Suprapubic skin (tissue), 4 donors: Measurements from ENCODE around the gene TMEM128. TPM values are rescaled to one million over a fixed set of nuclear protein-coding genes. Genes with fewer than 3 reads are reported as not detected.
"Not testable (repeated sequence)": the region's sequence is repeated elsewhere in the genome, so short reads cannot be mapped to it uniquely, and the experiment has no call there.

Source experiments
- DNase-seq, 2 donors: peaks; one replicate each; pipeline ENCODE4 v3.0.0-alpha.2; 2019; ENCODE audit warnings: low spot score in 2 of 2
- H3K27ac ChIP-seq: fragments of 200-600 bp; sonication (generic); one replicate; pipeline ENCODE4 v1.5.1; 2019
- H3K27me3 ChIP-seq: fragments of 200-600 bp; sonication (generic); one replicate; pipeline ENCODE4 v1.5.1; 2019
- H3K36me3 ChIP-seq: fragments of 200-600 bp; sonication (generic); one replicate; pipeline ENCODE4 v1.5.1; 2019
- H3K4me1 ChIP-seq: fragments of 200-600 bp; sonication (generic); one replicate; pipeline ENCODE4 v1.5.1; 2019
- H3K4me3 ChIP-seq: fragments of 200-600 bp; sonication (generic); one replicate; pipeline ENCODE4 v1.5.1; 2019; ENCODE audit warnings: mild to moderate bottlenecking
- H3K9me3 ChIP-seq: fragments of 200-600 bp; sonication (generic); one replicate; pipeline ENCODE4 v1.5.1; 2019
- CTCF ChIP-seq, 2 donors: fragments of 200-600 bp in 1 of 2; fragments of 450-650 bp in 1 of 2; sonication (generic) in 1 of 2; IDR thresholded peaks; one replicate each; pipeline ENCODE4 v1.5.1; 2016 to 2019; ENCODE audit warnings: antibody characterized with exemption in 2 of 2, mild to moderate bottlenecking in 1 of 2, moderate library complexity in 1 of 2
- EP300 ChIP-seq: sonication (generic); formaldehyde crosslinking; IDR thresholded peaks from one replicate; pipeline ENCODE4 v1.6.1; 2017; ENCODE audit warnings: antibody characterized with exemption
- POLR2A ChIP-seq, 2 donors: fragments of 450-650 bp; IDR thresholded peaks; one replicate each; pipeline ENCODE4 v1.6.1; 2017; ENCODE audit warnings: antibody characterized with exemption in 2 of 2, mild to moderate bottlenecking in 2 of 2, moderate library complexity in 2 of 2
- POLR2AphosphoS5 ChIP-seq, 3 donors: sonication (generic); formaldehyde crosslinking; IDR thresholded peaks; one replicate each; pipeline ENCODE4 v1.6.1; 2017; ENCODE audit warnings: antibody characterized with exemption in 3 of 3
- WGBS: methylation state at CpG from one replicate; pipeline ENCODE4 v1.1.5; 2018; 5-methylcytosine and 5-hydroxymethylcytosine counted together
- total RNA-seq, 4 donors: library from RNA; depleted of rRNA; stranded (reverse); fragments of >200 nt; gene quantifications; one replicate each; pipeline ENCODE4 v1.1.0, GENCODE V29; 2016

TMEM128 gene
- total RNA-seq, 4 donors from 2014 or later = 12.6 to 19.5 (median 17.1) TPM

GRCh38 chr4:4226606-4227438 is 21.2 kb downstream of the TMEM128 start, which contains the start of gene OTOP1:
Gene OTOP1, minus strand, starts transcription at chr4:4226929. Its CDS starts 65 bp downstream, at chr4:4226864.
- Histone ChIP-seq H3K4me3 (no peak within 1 kb of the TSS), H3K27ac (no peak within 1 kb of the TSS), H3K9me3 (no peaks in the 10 kb centered on the region), H3K36me3 (no peaks in the 10 kb centered on the region), H3K27me3 (peaks cover 80% of the 10 kb centered on the region), H3K4me1 (peaks cover 8% of the 10 kb centered on the region)
- 13% methylated on average over 24 of the region's 82 CpGs for WGBS
- DNase-seq = no peak
- TF ChIP-seq POLR2A (IDR thresholded peaks at IDR 0.05) (no peak), EP300 (no peak), CTCF (IDR thresholded peaks at IDR 0.05) (no peak), POLR2AphosphoS5 (IDR thresholded peaks at IDR 0.05) (no peak)

DNA sequence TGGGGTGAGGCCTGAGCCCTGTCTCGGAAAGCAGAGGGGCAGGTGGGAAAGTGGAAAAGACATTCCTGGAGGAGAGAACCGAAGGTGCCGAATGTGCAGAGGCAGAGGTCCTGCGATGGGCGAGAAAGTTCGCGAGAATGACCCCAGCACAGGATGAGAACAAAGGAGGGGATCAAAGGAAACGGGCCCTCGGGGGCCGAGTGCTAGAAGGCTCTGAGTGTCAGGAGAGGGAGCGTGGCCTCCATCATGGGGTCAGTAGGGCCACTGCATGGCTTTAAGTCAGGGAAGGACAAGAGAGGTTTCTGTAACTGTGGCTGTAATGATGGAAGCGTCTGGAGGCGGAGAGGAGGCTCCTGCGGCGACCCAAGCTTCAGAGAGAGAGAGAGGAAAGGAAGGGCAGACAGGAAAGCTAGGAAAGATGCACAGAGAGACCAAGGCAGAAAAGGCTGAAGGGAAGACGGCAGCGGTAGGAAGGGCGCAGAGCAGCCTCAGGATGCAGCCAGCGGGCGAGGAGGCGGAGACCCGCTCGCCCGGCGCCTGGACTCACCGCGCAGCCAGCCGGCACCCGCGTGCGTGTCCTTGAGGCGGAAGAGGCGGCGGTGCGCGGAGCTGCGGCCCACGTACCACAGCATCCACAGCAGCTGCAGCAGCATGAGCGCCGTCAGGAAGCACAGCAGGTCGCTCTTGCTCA is 22.0 kb downstream of the TMEM128 start:
- Histone ChIP-seq H3K27me3 (peaks cover 87% of the 10 kb centered on the region), H3K36me3 (no peaks in the 10 kb centered on the region), H3K4me1 (peaks cover 8% of the 10 kb centered on the region), H3K9me3 (no peaks in the 10 kb centered on the region), H3K4me3 (no peak overlapping the region), H3K27ac (no peak overlapping the region)
- no peak for TF ChIP-seq EP300
- TF ChIP-seq POLR2AphosphoS5 (IDR thresholded peaks at IDR 0.05) = no peak
- TF ChIP-seq POLR2A (IDR thresholded peaks at IDR 0.05) = no peak
- no peak for TF ChIP-seq CTCF (IDR thresholded peaks at IDR 0.05)
- DNase-seq = no peak
- WGBS = 17% methylated on average over 21 of the region's 41 CpGs

DNA sequence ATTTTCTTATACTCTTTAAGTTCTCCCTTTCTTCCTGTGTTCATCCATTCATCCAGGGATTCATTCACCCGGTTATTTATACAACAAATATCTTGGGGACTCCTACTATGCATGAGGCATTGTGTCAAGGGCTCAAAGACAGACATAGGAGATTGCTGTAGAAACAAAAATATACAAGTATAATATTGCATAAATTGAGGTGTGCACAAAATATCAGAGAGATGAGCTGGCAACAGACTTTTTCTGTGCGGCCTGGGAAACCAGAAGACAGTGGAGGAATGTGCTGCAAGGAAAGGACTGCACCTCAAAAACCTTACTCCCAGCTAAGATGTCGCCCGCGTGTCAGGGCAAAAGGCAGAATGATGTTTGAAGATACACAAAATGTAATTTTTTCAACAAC is 30.9 kb downstream of the TMEM128 start:
- no peaks in the 10 kb centered on the region for H3K36me3 ChIP-seq
- no peaks in the 10 kb centered on the region for H3K9me3 ChIP-seq
- H3K4me3 ChIP-seq = no peak overlapping the region
- H3K27ac ChIP-seq = no peak overlapping the region
- H3K4me1 ChIP-seq = no peaks in the 10 kb centered on the region
- DNase-seq = no peak
- 82% methylated on average over 5 of the region's 5 CpGs for WGBS
- TF ChIP-seq POLR2A (IDR thresholded peaks at IDR 0.05) = no peak
- TF ChIP-seq EP300 = no peak
- peaks cover 19% of the 10 kb centered on the region for H3K27me3 ChIP-seq

DNA sequence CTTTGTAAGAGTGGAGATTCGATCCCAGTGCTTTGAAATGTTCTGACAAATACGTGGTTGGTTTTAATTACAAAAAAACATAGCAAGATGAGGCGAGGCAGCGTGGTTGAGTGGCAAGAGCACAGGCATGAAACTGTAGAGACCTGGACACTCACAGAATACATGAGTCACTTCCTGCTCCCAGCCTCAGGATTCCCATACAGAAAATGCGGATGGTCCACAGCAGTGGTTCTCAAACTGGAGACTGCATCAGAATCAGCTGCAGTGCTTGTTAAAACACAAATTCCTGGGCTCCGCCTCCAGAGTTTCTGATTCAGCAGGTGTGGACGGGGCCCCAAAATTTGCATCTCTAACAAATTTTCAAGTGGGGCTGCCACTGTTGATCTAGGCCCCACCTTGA is 31.4 kb downstream of the TMEM128 start:
- WGBS = 65% methylated on average over 7 of the region's 7 CpGs
- Histone ChIP-seq H3K4me3 (no peak overlapping the region), H3K4me1 (no peaks in the 10 kb centered on the region), H3K27ac (no peak overlapping the region), H3K36me3 (no peaks in the 10 kb centered on the region), H3K9me3 (no peaks in the 10 kb centered on the region), H3K27me3 (peaks cover 17% of the 10 kb centered on the region)
- no peak for TF ChIP-seq CTCF (IDR thresholded peaks at IDR 0.05)
- TF ChIP-seq POLR2A (IDR thresholded peaks at IDR 0.05) = no peak
- no peak for TF ChIP-seq POLR2AphosphoS5 (IDR thresholded peaks at IDR 0.05)
- DNase-seq = no peak

DNA sequence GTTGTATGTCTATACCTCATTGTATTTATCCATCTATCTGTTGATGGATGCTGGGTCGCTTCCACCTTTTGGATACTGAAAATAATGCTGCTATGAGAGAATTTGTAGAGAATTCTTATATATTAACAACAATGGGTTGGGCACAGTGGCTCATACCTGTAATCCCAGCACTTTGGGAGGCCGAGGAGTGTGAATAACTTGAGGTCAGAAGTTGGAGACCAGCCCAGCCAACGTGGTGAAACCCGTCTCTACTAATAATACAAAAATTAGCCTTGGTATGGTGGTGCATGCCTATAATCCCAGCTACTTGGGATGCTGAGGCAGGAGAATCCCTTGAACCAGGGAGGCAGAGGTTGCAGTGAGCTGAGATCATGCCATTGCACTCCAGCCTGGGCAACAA is 34.3 kb downstream of the TMEM128 start:
- not testable (repeated sequence) for H3K27ac ChIP-seq, H3K4me1 ChIP-seq, DNase-seq, H3K4me3 ChIP-seq, H3K36me3 ChIP-seq, H3K9me3 ChIP-seq
- WGBS = 66% methylated on average over 4 of the region's 4 CpGs
- H3K27me3 ChIP-seq = peaks cover 20% of the 10 kb centered on the region

- Histone ChIP-seq H3K36me3 (no peaks in the 10 kb centered on the region), H3K9me3 (no peaks in the 10 kb centered on the region), H3K4me3 (no peak overlapping the region), H3K4me1 (peaks cover 9% of the 10 kb centered on the region), H3K27me3 (peaks cover 25% of the 10 kb centered on the region), H3K27ac (no peak overlapping the region)
- no peak for DNase-seq
- TF ChIP-seq CTCF (IDR thresholded peaks at IDR 0.05) (no peak), EP300 (no peak), POLR2A (IDR thresholded peaks at IDR 0.05) (no peak), POLR2AphosphoS5 (IDR thresholded peaks at IDR 0.05) (no peak)
These were observed 41.8 kb downstream of the TMEM128 start for GRCh38 chr4:4206204-4206603.
